SK-N-SH treated with all-trans-retinoic acid at 6 μM for 48 hours (cell line): ENCODE measurements around the gene AASS.

Experiments
- ATAC-seq: fragments of 200-7000 bp; cut with Tn5 transposase; 3 replicates; pipeline ENCODE4 v1.9.1; 2020; ENCODE audit warnings: mild to moderate bottlenecking, moderate library complexity
- ARNTL ChIP-seq: fragments of 450-650 bp; formaldehyde crosslinking; IDR thresholded peaks from 2 replicates; pipeline ENCODE4 v1.5.0; 2020; ENCODE audit warnings: low read depth, mild to moderate bottlenecking, moderate library complexity, borderline replicate concordance
- CSDC2 ChIP-seq: fragments of 250-450 bp; sonication (Bioruptor Pico); IDR thresholded peaks from 2 replicates; pipeline ENCODE4 v1.5.0; 2020; ENCODE audit warnings: mild to moderate bottlenecking, moderate library complexity
- ESRRG ChIP-seq: fragments of 250-450 bp; sonication (Bioruptor Pico); IDR thresholded peaks from 2 replicates; pipeline ENCODE4 v1.6.1; 2021; ENCODE audit warnings: mild to moderate bottlenecking
- GLIS3 ChIP-seq: fragments of 250-450 bp; sonication (Bioruptor Pico); IDR thresholded peaks from 2 replicates; pipeline ENCODE4 v1.5.0; 2020; ENCODE audit warnings: mild to moderate bottlenecking, moderate library complexity
- OSR1 ChIP-seq: fragments of 250-450 bp; sonication (Bioruptor Pico); IDR thresholded peaks from 2 replicates; pipeline ENCODE4 v1.8.0; 2022; ENCODE audit warnings: moderate library complexity, mild to moderate bottlenecking, inconsistent platforms
- PPARA ChIP-seq: fragments of 250-450 bp; sonication (Bioruptor Pico); IDR thresholded peaks from 2 replicates; pipeline ENCODE4 v1.5.0; 2020; ENCODE audit warnings: mild to moderate bottlenecking, borderline replicate concordance
- RARB ChIP-seq: fragments of 250-450 bp; sonication (Bioruptor Pico); IDR thresholded peaks from 2 replicates; pipeline ENCODE4 v1.8.0; 2021; ENCODE audit warnings: mild to moderate bottlenecking, moderate library complexity
- SNAI2 ChIP-seq: fragments of 250-450 bp; sonication (Bioruptor Pico); IDR thresholded peaks from 2 replicates; pipeline ENCODE4 v1.5.0; 2020; ENCODE audit warnings: mild to moderate bottlenecking, moderate library complexity
- TCF4 ChIP-seq: fragments of 250-450 bp; sonication (Bioruptor Pico); IDR thresholded peaks from 2 replicates; pipeline ENCODE4 v1.8.0; 2021; ENCODE audit warnings: mild to moderate bottlenecking, moderate library complexity, borderline replicate concordance
- ZFP3 ChIP-seq: fragments of 250-450 bp; sonication (Bioruptor Pico); IDR thresholded peaks from 2 replicates; pipeline ENCODE4 v1.5.0; 2020; ENCODE audit warnings: mild to moderate bottlenecking, moderate library complexity
- ZNF70 ChIP-seq: fragments of 450-650 bp; formaldehyde crosslinking; IDR thresholded peaks from 2 replicates; pipeline ENCODE4 v1.5.0; 2020; ENCODE audit warnings: mild to moderate bottlenecking, moderate library complexity
- TF ChIP-seq, protein P1 (sequence below): fragments of 250-450 bp; sonication (Bioruptor Pico); IDR thresholded peaks from 2 replicates; pipeline ENCODE4 v1.8.0; 2020; ENCODE audit warnings: mild to moderate bottlenecking, moderate library complexity, borderline replicate concordance

The AASS gene

GRCh38 chr7:122033641-122034040 is 110.4 kb downstream of the AASS start:
- no peak for ATAC-seq
- TF ChIP-seq ARNTL (CRISPR knock-in tag): no peak
- TF ChIP-seq RARB (CRISPR knock-in tag): no peak
- TF ChIP-seq TCF4: no peak
- no peak for TF ChIP-seq ESRRG (CRISPR knock-in tag)
- TF ChIP-seq SNAI2 (CRISPR knock-in tag): no peak
- TF ChIP-seq PPARA (CRISPR knock-in tag): no peak
- TF ChIP-seq, all 23 proteins: peak for 0

DNA sequence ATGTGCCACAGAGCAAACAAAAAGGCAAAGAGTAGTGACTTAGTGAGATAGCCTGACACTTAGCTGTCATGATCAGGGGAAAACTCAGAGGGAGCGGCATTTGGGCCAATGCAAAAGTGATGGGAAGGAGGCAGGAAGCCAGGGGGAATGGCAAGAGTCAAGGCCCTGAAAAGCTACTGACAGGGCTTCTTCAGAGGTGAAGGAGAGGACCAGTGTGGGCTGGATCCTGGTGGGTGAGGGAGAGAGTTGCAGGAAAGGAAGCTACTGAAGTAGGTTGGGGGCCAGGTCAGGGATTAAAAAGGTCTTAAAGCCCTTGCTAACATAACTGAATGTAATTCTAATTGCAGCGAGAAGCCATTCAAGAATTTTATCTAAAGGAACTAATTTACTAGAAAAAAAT is 117.0 kb downstream of the AASS start:
- no peak for TF ChIP-seq CSDC2 (CRISPR knock-in tag)
- no peak for TF ChIP-seq ZFP3 (CRISPR knock-in tag)
- TF ChIP-seq ZNF70 (CRISPR knock-in tag): no peak
- TF ChIP-seq ESRRG (CRISPR knock-in tag): no peak
- no peak for TF ChIP-seq OSR1 (CRISPR knock-in tag)
- no peak for TF ChIP-seq ARNTL (CRISPR knock-in tag)
- no peak for TF ChIP-seq RARB (CRISPR knock-in tag)
- TF ChIP-seq GLIS3: no peak
- TF ChIP-seq, protein P1, sequence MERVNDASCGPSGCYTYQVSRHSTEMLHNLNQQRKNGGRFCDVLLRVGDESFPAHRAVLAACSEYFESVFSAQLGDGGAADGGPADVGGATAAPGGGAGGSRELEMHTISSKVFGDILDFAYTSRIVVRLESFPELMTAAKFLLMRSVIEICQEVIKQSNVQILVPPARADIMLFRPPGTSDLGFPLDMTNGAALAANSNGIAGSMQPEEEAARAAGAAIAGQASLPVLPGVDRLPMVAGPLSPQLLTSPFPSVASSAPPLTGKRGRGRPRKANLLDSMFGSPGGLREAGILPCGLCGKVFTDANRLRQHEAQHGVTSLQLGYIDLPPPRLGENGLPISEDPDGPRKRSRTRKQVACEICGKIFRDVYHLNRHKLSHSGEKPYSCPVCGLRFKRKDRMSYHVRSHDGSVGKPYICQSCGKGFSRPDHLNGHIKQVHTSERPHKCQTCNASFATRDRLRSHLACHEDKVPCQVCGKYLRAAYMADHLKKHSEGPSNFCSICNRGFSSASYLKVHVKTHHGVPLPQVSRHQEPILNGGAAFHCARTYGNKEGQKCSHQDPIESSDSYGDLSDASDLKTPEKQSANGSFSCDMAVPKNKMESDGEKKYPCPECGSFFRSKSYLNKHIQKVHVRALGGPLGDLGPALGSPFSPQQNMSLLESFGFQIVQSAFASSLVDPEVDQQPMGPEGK (CRISPR knock-in tag): no peak
- ATAC-seq: no peak
